SKM-1 treated with dmso at 0.1 percent for 144 hours (cell line): ENCODE measurements around the gene NHERF2.

Source experiments
- DNase-seq: peaks from one replicate; lab custom pipeline; 2025; ENCODE audit not compliant: unreplicated experiment; lab: John Stamatoyannopoulos, UW

NHERF2 gene

DNA sequence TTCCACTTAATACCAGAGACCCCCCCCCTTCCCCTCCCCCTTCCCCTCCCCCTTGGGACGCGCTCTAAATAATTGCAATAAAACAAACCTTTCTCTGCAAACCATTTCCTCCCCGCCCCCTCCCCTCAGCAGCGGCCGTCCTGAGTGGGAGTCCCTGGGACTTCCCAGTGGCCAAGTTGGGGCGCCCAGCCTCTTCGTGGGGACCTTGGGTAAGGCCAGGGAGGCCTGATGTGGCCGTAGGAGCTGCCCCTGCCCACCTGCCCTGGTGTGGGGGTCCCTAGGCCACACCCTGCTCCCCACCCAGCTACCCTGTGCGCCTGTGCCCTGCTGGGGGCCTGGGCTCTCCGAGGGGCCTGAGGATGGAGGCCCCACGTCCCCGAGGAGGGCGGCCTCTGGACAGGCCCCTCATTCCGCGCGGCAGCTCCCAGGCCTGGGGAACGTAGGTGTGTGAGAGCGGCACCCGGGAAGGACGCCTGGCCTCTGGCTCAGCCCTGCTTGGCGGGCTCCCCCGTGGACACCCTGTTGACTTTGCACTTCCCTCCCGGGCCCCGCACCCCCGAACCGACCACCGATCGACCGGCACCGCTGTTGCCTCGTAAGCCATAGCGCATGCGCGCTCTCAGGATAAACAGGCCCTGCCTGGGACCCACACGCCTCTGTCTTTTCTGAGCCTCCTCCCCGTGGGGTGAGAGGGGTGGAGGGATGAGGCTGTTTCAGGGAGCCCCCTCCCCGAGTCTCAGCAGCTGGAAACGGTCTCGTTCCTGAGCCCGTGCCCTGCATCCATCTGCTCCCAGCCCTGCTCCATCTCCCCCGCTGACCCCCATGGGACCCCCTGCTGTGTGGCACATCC lies 11.9 kb downstream of the NHERF2 start:
- DNase-seq, result no peak

DNA sequence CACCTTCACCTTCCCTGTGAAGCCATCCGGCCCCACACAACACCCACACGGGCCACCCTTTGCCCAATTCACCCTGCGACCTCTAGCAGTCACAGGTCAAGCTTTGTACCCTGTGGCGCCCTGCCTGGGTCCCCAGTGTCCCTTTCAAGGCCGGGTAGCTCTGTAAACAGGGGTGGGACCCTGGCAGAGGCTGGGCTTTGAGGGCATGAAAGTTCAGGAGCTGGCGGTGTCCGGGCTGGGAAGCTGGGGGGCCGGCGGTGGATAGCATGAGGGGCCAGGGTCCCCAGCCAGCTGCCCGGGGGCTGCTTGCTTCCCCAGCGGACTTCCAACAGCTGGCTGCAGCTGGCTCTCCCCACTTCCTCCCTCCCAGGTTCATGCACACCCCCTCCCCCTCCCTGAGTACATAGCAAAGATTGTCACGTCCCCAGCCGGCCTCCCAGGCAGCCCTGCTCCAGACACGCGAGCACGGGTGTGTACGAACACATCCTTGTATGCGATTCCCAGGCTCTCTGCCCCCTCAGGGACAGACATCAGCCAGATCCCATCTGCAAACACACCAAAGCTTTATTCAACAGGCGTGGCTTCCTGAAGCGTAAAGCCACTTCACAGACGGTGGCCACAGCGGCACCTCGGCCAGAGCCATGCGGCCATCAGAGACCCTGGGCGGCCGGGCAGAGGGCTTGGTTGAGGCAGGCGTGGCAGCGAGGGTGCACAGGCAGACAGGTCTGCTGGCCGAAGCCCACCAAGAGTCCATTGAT lies 12.8 kb downstream of the NHERF2 start:
- DNase-seq, result no peak

DNA sequence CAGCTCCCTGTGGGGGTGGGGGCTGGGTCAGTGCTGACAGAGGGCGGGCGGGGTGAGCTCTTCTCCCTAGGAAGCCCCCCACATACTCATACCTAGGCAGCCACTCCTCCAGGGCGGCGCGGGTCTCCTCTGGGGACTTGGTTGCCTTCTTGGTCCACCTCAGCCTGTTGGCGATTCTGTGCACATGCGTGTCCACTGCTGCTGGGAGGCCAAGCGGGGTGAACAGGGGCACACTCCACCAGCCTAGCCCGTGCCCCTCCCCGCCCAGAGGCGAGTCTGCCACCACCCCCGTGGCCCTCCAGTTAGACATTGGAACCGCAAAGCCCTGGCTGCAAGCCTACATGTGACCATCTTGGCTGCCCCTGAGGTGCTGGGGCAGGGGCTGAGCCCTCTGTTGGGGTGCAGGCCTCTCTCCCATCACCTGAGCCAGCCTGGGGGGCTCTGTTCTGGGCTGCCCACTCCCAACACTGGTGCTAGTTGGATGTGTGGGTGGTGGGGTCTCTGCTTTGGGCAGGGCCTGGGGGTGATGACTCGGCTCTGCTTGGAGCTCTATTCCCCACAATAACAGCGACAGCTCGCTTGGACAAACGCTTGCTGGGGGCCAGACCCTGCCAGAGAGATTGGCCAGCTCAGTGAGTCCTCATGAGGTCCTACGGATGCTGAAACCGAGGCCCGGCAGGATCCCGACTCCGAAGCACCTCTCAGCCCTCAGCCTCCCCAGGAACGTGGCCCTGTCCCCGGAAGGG lies 13.5 kb downstream of the NHERF2 start:
- no peak for DNase-seq

DNA sequence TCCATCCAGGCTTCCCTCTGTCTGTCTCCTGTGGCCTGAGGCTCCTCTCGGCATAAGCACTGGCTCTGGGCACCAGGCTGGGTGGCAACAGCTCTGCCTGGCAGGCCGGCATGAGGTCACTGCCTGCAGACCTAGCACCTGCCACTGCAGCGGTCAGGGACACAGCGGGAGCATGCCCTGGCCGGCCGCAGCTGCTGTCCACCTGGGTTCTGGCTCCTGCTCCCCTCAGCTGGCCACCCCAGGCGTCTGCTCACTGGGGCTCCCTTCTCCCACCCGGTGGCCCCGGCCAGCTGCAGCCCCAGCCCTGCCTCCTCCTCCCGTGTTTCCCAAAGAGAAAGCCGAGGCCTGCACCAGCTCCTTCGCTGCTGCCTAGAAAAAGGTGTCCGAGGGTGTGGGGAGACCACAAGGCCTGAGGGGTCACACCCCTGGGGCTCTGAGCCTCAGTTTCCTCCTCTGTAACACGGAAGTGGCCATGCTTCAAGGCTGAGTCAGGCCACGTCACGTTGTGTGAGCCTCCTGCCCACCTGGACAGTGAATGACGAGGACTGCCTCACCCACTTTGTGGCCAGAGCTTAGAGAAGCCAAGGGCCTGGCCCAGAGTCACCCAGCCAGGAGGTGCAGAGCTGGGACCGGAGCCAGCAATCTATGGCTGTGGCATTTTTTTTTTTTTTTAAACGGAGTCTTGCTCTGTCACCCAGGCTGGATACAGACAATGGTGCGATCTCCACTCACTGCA lies 14.3 kb downstream of the NHERF2 start:
- no peak for DNase-seq

DNA sequence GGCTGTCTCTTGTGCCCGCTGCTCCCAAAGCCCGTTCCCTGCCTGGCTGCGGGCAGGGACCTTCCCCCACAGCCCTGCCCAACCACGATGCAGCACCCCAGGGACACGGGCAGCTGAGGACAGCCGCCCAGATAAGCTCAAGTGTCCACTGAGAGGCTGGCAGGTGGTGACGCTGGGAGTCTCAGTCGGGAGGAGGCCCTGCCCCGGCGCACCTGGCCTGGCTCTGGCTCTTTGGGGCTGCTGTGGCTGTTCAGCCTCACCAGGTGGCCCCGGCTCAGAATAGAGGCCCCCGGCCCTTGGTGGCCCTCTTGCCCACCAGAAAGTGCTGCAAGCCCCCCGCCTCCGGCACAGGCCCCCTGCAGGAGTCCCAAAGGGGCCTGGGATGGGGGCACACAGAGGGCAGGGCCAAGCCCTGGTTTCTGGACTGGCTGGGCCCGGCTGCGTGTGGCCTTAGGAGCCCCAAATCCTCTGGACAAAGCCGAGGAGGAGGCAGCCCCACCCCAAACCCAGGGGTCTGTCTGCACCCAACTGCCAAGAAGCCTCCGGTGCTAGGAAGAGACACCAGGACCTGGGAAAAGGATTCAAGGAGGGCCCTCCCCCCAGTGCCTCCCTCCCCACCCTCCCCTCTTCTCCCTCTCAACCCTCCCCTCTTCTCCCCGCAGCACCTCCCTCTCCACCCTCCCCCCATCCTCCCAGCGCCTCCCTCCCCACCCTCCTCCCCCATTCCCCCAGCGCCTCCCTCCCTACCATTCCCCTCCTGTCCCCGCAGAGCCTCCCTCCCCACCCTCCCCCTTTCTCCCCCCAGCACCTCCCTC lies 15.7 kb downstream of the NHERF2 start:
- no peak for DNase-seq

GRCh38 chr16:2042986-2043666 lies 16.4 kb downstream of the NHERF2 start:
- no peak for DNase-seq

- no peak for DNase-seq
Observed at GRCh38 chr16:2043667-2044451, 17.2 kb downstream of the NHERF2 start.

DNA sequence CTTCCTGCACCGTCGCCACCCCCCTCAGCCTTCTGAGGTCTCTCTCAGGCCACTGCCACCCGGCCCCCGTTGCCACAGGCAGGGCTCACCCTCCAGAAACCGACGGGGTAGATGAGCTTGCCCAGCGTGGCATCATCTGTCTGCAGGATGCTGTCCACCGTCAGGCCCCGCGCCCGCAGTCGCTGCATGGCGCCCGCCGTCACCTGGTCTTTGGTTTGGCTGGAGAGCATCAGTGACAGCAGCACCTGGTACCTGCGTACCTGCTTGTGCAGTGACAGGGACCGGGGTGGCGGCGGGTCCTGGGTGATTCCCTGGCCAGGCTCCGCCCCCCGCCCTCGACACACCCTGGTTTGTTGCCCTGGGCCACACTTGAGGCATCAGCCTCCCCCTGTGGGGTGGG lies 17.8 kb downstream of the NHERF2 start:
- DNase-seq, result no peak

- DNase-seq, result no peak
Observed at GRCh38 chr16:2045965-2046892, 19.5 kb downstream of the NHERF2 start.

DNA sequence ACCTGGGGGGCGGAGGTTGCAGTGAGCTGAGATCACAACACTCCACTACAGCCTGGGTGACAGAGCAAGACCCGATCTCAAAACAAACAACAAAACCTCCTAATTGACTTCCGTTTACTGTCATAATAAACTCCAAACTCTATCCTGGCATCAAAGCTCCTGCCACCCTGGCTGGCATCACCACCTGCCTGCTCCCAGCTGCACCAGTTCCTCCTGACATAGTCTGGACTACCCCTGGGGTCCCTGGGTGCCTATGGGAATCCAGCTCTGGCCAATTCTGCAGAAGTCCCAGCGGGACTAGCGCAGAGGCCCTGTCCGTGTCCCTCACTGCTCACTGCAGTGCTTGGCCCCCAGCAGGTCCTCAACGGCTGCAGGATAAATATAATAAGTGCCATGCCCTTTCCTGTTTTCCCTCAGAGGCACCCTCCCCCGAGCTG lies 20.2 kb downstream of the NHERF2 start:
- DNase-seq, result no peak

GRCh38 chr16:2047330-2048115 lies 20.8 kb downstream of the NHERF2 start, which contains the start of the genes NTHL1 and TSC2:
Gene NTHL1 (minus strand): TSS chr16:2047834. CDS start chr16:2047823, 11 bp downstream.
Gene TSC2 (plus strand): TSS chr16:2047985. CDS start chr16:2048616, 631 bp downstream.
- peak; percentile 95 for DNase-seq

DNA sequence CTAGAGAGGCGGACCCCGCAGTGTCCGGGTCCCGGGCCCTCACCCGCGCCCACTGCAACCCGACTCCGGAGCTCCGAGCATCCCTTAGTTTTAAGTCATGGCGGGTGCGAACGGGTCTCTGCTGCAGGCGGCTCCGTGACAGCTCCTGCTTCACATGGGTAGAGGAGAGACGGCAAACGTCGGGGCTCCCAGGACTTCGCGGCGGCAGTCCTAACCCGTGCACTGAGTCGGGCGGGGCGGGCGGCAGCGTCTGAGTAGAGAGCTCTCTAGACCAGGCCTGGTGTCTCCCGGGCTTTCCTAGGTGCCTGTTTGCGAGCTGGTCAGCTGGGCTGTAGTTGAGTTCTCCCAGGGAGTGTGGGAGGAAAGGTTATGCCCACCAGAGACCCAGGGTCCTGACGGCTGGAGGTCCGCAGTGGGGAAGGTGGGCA lies 21.4 kb downstream of the NHERF2 start:
- DNase-seq, result no peak

DNA sequence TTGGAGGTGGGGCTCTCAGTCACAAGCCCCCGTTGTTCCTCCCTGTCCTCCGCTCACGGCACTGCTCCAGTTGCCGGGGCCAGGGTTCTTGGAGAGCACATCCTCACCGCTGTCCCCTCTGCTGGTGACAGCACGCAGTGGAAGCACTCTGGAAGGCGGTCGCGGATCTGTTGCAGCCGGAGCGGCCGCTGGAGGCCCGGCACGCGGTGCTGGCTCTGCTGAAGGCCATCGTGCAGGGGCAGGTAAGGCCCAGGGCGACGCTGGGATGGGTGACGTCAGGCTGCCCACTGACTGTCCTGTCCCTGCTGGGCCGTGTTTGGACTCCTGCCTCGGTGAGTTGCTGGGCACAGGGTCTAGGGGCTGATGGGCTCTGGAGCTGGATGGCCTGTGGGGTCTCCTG lies 26.5 kb downstream of the NHERF2 start:
- DNase-seq, result no peak

GRCh38 chr16:2053897-2054296 lies 27.2 kb downstream of the NHERF2 start:
- DNase-seq, result no peak

DNA sequence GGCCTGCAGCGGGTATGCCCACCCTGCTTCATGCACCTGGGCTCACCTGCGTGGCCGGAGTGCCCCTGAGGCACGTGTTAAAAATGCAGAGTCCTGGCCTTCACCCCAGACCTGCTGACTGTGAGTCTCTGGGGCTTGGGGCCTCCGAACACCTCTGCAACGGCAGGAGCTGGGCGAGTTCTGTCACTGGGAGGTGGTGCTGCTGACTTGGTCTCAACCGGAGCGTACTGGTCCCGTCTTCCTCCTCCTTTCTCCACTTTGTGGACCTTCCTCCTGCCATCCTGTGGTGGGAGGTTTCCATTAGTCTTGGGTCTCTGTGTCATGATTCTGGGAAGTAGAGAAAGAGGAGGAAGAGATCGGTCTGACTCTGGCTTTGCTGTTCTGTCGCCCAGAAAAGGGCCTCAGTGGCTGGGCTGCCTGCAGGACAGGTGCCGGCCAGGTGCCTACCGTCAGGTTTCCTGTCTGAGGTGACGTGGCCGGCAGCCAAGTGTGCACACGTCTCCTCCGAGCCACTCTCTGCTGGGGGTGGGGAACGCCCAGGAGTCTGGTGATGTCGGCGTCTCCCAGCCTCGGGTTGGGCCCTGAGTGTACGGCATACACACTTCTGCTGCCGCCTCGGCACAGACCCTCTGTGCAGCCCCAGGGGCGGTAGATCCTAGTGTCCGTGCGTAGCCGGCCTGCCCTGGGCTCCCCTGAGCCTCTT lies 28.0 kb downstream of the NHERF2 start:
- no peak for DNase-seq

GRCh38 chr16:2056077-2056476 lies 29.4 kb downstream of the NHERF2 start:
- DNase-seq, result no peak
